ENCODE measurements around the gene SMIM29.
"Not testable (repeated sequence)": the region's sequence is repeated elsewhere in the genome, so short reads cannot be mapped to it uniquely, and the experiment has no call there.

The SMIM29 gene

GRCh38 chr6:34248727-34249468 lies at the start of gene SMIM29:
TSS of gene SMIM29 (minus strand) at chr6:34249006. CDS start at chr6:34247791, 1,215 bp downstream.
- DNase-seq = peak; percentile 97

DNA sequence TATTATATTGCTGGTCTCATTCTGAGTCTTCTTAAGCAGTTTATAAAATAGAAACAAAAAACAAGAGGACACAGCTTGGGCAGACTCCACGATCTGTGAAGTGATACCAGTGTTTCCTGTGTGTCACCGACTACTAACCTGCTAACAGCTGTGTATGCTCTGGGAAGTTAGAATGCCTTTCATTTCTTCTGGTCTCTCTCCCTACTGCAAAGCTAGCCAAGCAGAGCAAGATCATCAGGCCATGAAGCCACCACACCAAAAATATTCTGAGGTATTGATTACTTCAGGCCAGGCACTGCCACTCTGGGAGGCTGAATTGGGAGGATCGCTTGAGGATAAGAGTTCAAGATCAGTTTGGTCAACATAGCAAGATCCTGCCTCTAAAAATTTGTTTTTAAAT lies 46.9 kb upstream of the SMIM29 start:
- DNase-seq = no peak

- DNase-seq = no peak
Observed at GRCh38 chr6:34292954-34293353, 44.1 kb upstream of the SMIM29 start.

- DNase-seq = no peak
Observed at GRCh38 chr6:34289137-34289536, 40.3 kb upstream of the SMIM29 start.

GRCh38 chr6:34288581-34288980 lies 39.8 kb upstream of the SMIM29 start:
- DNase-seq = no peak

GRCh38 chr6:34285448-34286164 lies 36.8 kb upstream of the SMIM29 start:
- no peak for DNase-seq

- DNase-seq = peak; percentile 18
Observed at GRCh38 chr6:34284563-34285447, 36.0 kb upstream of the SMIM29 start.

DNA sequence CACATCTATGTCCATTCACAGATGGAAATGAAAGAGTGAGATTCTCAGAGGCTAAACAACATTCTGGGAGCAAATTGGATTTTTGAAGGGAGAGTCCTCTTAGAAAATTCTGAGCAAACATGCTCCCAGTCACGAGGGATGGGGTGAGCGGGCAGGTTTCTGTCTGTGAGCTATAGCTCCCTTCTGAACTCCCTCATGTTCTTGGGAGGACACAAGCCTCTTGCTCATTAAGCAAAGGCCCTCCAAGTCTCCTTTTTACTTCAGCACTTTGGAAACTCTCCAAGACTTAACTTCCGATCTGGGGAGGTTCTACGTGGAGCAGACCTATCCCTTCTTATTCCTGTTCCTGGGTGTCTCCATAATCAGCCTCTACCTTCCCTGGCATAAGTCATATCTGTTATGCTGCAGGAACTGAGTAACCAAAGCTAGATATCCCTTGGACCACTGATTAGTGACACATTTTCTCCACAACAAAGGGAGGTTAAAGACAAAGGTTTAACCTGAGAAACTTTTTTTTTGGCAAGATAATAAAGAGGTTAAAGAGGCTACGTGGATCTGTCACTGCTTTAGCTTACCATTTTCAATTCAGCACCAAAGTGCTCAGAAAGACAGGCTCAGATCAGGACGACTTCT lies 33.0 kb upstream of the SMIM29 start:
- no peak for DNase-seq

GRCh38 chr6:34280216-34280615 lies 31.4 kb upstream of the SMIM29 start:
- no peak for DNase-seq

DNA sequence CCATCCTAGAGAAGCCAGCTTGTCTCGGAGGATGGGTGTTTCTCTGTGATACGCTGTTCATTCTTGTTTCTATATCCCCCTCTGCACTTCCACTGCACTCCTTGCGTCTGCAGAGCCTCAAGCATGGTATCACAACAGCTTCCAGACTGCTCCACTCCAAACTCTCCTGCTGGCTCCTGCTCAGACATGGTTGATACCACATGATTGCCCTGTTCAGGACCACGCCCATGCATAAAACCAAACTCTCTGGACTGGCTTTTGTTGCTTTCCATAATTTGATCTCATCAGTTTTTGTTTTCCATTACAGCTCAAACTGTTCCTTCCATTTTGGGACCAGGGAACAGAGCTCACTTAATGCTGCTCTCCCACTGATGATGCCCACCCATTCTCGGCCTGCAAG lies 30.0 kb upstream of the SMIM29 start:
- DNase-seq = no peak

DNA sequence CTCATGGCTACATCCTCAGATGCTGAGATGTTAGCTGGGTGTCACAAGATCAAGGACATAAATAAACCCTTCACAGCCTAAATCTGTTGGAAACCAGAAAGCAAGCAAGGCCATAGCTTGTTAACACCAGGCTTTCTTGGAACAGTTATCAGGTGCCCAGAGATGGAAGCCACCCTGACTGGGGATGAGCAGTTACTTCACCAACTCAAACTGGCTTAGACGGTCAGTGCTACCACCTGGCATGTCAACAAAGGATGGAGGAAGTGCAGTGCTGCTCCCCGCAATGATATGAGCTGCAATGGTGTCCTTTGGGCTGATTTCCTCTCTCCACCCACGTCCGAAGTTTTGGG lies 28.9 kb upstream of the SMIM29 start:
- DNase-seq = no peak

DNA sequence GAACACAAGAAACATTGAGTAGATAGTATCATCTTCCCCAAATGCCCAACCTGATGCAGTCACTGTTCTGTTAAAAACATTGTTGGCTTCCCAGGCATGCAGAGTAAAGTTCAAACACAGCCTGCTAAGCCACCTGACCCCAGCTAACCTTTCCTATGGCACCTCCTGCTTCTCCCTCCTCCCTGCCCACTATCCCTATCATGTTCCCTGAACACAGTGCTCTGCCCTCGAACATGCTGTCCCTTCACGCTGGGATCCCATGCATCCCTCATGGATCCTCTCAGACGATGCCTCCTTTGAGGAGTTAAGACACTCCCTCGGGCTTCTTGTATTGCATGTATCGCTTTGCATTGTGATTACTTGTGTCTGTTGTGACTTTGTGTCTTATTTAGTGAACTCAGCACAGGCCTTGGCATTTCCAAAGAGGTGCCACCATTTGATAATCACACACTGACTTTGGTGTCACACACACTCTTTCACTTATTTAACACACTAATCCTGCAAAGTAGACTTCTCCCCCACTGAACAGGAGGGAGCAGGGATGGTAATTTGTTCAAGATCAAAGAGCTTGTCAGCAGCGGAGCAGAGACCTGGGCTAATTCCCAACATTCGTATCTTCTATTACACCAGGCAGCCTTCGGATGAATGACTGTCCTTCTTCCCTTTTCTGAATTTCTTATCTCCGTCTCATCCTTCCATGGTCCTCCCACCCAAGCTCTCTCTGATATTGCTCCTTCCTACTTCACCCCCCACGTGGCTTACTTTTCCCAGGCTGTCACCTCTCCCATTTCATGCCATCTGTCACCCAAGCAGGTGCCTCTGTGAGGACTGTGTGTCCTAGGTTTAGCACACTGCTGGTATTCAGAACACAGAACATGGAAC lies 28.3 kb upstream of the SMIM29 start:
- DNase-seq = no peak

- no peak for DNase-seq
Observed at GRCh38 chr6:34276191-34276590, 27.4 kb upstream of the SMIM29 start.

DNA sequence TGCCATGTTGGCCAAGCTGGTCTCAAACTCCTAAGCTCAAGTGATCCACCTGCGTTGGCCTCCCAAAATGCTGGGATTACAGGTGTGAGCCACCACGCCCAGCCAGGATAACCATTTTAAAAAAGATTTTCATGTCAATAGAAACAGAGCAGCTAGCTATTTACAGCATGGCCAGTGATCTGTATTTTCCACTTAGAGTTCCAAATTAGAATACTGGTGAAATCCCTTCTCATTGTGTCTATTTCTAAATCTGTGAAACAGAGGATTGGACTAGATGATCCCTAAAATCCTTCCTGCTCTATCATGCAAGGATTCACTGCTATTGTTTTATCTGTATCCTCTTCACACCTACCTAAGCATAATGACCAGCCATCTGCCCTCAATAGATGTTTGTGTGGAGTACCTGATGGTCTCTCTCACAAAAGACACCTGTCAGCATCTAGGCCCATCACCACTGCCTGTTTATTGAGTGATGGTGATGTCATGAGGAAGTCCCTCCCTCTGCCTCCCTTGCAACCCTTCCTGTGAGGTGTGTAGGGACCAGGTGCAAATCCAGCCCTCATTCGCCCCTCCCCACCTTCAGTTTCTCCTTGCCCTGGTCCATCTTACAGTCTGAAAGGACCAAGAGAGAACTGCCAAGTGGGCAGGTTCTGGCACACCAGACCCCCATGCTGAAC lies 26.5 kb upstream of the SMIM29 start:
- peak; percentile 5 for DNase-seq

GRCh38 chr6:34274129-34274528 lies 25.3 kb upstream of the SMIM29 start:
- DNase-seq = no peak

DNA sequence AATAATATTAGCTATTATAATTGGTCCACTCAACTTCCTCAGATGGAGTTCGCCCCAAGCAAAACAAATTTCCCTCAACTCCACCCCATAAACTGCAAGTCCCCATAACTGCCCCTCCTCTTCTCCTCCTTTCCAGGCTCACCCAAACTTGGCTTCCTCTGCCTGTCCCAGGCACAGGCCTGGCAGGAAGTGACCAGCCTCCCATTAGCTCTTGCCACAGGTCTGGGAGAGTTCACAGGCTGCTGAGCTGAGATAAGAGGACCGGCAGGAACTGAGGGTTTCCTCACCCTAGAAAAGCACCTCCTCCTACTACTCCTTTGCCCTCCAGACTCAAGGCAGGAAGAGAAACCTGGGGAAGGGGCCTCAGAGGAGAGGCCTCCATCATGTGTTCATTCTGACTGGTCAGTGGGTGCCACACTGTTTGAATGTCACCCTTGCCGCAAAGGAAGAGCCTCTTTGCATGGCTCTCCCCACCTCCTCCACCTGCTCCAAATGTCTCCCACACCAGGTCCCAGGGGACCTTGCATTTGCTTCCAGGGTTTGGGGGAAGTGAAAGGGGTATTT lies 24.5 kb upstream of the SMIM29 start:
- DNase-seq = no peak

GRCh38 chr6:34272013-34272926 lies 23.5 kb upstream of the SMIM29 start:
- no peak for DNase-seq

- DNase-seq = peak; percentile 5
Observed at GRCh38 chr6:34269658-34270341, 21.0 kb upstream of the SMIM29 start.

GRCh38 chr6:34269132-34269531 lies 20.3 kb upstream of the SMIM29 start:
- DNase-seq = not testable (repeated sequence)

Data from CD4-positive, alpha-beta T cell treated with Interleukin-17A for 1 hour (primary cell).